GM12873 (cell line): ENCODE results near the gene IL16.

Experiments
- CTCF ChIP-seq: IDR thresholded peaks from 2 replicates; pipeline ENCODE4 v1.5.1; 2012; ENCODE audit warnings: low read depth, mild to moderate bottlenecking, moderate library complexity, low read length, control low read depth; ENCODE audit not compliant: insufficient read depth; ENCODE audit errors: missing control alignments

Gene IL16

DNA sequence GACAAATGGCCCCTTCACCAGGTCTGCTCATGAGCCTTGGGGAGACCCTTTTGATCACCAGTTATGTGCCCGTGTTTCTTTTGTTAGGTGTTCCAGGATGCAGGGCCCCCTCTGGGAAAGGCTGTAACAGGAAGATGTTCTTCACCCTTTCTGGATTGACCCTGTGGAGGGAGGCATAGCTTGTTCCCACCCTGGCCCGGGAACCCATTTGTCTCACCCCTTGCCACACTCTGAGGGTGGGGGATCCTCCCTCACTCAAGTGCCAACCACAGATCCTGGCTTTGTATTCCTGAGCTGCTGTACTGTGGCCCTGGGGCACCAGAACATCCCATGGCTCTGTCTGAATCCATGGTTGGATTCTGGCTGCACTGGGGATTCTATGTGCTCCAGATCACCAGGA is 18.9 kb downstream of the IL16 start:
- TF ChIP-seq CTCF: no peak

DNA sequence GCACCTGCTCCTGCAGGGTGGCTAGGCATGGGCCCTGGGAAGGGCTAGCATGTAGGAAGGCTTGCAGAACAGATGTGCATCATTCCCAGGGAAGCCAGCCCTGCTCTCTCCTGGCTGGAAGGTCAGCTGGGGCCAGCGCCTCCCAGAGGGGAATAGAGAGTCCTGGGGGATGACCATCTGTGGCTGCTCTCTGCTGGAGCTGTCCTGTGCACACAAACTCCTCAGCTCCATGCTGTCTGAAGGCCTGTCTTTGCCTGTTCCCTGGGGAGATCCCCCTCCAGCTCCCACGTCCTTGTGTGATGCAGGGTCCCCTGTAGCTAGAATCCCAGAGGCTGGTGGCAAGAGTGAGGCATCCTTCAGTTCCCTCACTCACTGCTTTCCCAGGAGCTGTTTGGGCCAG is 19.3 kb downstream of the IL16 start:
- no peak for TF ChIP-seq CTCF

DNA sequence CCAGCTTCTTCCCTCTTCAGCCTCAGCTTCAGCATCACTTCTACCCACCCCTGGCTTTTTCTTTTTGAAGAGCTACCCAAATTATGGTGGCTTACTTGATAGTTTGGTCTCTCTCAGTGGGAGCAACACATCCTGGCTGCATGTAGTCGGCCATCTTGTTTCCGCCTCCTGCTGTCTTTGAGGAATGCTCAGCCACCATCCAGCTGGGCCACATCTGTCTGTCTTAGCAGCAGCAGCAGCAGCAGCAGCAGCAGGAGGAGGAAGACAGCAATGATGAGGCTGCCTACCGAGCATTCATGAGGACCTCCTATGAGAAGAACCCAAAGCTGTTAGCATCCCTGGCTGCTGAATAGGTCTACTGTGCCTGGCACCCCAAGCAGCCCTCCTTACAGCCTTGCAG is 19.7 kb downstream of the IL16 start:
- TF ChIP-seq CTCF: no peak

GRCh38 chr15:81221449-81221848 is 24.8 kb downstream of the IL16 start:
- no peak for TF ChIP-seq CTCF

DNA sequence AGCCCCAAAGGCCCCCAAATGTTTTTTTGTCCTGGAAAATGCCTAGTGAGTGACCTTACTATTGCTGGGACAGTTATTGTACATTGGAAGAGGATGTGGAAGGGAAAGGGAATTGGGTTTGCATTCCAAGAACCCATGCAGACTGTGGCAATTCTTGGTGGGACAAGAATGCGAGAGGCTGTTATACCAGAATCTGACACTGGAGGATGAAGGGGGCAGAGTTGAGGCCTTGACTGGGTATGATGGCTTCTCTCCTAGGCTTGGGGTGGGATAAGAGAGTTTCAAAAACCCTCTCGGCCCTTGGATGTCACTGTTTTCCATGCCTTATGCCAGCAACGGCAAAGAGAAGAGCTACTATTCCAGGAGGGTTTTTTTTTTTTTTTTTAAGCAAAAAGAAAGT is 25.3 kb downstream of the IL16 start:
- no peak for TF ChIP-seq CTCF

DNA sequence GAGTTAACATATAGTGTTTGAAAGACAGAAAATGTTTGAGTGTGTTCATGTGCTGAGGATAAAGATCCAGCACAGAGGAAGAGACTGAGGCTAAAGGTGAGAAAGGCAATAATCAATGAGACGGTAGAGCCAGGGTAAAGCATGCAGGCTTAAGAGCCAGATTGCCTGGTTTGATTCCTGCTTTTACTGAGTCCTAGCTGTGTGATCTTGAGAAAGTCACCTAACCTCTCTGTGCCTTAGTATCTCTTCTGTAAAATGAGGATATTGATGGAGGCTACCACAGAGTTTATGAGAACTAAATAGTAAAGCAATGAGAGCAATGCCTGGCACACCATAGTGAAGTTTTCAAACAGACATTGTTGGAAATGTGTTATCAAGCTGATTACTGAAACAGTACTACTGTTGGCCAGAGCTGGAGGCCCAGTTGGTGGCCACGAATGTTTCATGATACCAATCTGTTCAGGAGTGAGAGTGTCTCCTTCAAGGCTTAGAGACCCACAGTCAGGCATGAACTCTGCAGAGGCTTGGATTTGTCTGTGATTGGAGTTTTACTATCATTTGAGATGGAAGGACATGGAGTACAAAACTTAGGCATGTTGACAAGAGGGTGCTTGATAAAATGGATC is 26.8 kb downstream of the IL16 start:
- no peak for TF ChIP-seq CTCF

DNA sequence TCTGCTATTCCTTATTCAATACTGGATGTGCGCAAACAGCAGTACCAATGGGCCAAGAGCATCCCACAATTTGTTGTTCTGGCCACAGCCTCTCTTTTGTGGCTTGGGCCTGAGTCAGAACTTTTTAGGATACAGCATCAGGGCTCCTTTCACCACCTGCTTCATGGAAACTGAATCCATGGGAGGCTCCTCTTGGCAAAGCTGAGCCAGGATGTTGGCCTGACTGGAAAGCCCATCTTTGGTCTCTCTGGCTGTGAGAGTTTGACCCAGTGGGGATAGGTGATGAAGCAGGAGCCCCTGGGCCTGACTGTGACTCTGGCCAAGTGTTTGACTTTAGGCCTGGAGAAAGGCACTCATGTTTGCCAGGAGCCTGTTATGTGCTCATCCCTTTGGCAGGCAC is 27.6 kb downstream of the IL16 start:
- no peak for TF ChIP-seq CTCF

- TF ChIP-seq CTCF: no peak
Observed at GRCh38 chr15:81225161-81225671, 28.5 kb downstream of the IL16 start.
